Cardiac fibroblast (primary cell): ENCODE results near the gene RYR1.
A peak's percentile ranks its signal among the peaks of the same experiment; 100 is the strongest.

Experiments used
- DNase-seq, 2 donors: peaks; one replicate each; pipeline versions ENCODE4 v3.0.0 to v3.0.0-alpha.2; 2010; ENCODE audit warnings: low read depth in 2 of 2
- H3K4me3 ChIP-seq, 2 donors: replicated peaks in 1 of 2; 1 replicate in 1 of 2; 2 replicates in 1 of 2; pipeline ENCODE4 v1.5.1; 2011; ENCODE audit warnings: low read depth in 2 of 2, low read length in 2 of 2, mild to moderate bottlenecking in 2 of 2, moderate library complexity in 1 of 2
- CTCF ChIP-seq: IDR thresholded peaks from one replicate; pipeline ENCODE4 v1.5.1; 2011; ENCODE audit warnings: low read depth, mild to moderate bottlenecking, low read length, inconsistent platforms

The RYR1 gene

GRCh38 chr19:38448225-38448624 lies 14.7 kb downstream of the RYR1 start:
- no peak overlapping the region for H3K4me3 ChIP-seq
- TF ChIP-seq CTCF: no peak
- DNase-seq: no peak

- no peak overlapping the region for H3K4me3 ChIP-seq
- DNase-seq: no peak
- TF ChIP-seq CTCF: no peak
Measured at GRCh38 chr19:38449518-38449917, 16.0 kb downstream of the RYR1 start.

- no peak for TF ChIP-seq CTCF
- DNase-seq: no peak
Measured at GRCh38 chr19:38451036-38451435, 17.5 kb downstream of the RYR1 start.

GRCh38 chr19:38451629-38452028 lies 18.1 kb downstream of the RYR1 start:
- no peak for TF ChIP-seq CTCF

More at GRCh38 chr19:38451036-38451435, 17.5 kb downstream of the RYR1 start:
- no peak overlapping the region for H3K4me3 ChIP-seq

GRCh38 chr19:38452430-38453366 lies 19.2 kb downstream of the RYR1 start:
- H3K4me3 ChIP-seq: no peak overlapping the region
- TF ChIP-seq CTCF: no peak
- DNase-seq: no peak

More at GRCh38 chr19:38451629-38452028, 18.1 kb downstream of the RYR1 start:
- no peak overlapping the region for H3K4me3 ChIP-seq
- DNase-seq: no peak

GRCh38 chr19:38453596-38453995 lies 20.1 kb downstream of the RYR1 start:
- no peak for TF ChIP-seq CTCF
- no peak overlapping the region for H3K4me3 ChIP-seq
- DNase-seq: no peak

GRCh38 chr19:38455031-38455430 lies 21.5 kb downstream of the RYR1 start:
- H3K4me3 ChIP-seq: no peak overlapping the region
- no peak for TF ChIP-seq CTCF
- DNase-seq: peak; percentile 10 to 15
